NCI-H1694 treated with DMSO at 0.1 percent for 48 hours (cell line): Measurements from ENCODE around the gene CXCL11.
"Not testable (repeated sequence)": the region's sequence is repeated elsewhere in the genome, so short reads cannot be mapped to it uniquely, and the experiment has no call there.

ENCODE experiments used
- DNase-seq: peaks from one replicate; lab custom pipeline; 2025; lab: John Stamatoyannopoulos, UW

Gene CXCL11

DNA sequence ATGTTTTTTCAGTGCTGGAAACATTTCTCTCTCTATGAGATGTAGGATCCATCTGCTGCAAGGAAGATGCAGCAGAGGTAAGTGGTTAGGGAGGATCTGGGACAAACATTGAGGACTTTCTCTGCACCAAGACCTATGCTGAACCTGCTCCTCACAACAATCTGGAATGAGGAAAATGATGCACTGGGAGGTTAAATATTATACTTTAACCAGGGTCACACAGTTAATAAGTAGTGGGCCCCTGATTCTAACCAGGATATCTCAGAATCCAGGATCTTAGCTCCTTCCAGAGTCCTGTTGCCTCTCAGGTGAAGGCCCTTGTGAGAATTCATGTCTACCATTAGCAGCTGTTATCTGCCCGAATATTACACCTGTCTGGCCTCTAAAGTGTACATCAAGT lies 35.6 kb downstream of the CXCL11 start:
- no peak for DNase-seq

DNA sequence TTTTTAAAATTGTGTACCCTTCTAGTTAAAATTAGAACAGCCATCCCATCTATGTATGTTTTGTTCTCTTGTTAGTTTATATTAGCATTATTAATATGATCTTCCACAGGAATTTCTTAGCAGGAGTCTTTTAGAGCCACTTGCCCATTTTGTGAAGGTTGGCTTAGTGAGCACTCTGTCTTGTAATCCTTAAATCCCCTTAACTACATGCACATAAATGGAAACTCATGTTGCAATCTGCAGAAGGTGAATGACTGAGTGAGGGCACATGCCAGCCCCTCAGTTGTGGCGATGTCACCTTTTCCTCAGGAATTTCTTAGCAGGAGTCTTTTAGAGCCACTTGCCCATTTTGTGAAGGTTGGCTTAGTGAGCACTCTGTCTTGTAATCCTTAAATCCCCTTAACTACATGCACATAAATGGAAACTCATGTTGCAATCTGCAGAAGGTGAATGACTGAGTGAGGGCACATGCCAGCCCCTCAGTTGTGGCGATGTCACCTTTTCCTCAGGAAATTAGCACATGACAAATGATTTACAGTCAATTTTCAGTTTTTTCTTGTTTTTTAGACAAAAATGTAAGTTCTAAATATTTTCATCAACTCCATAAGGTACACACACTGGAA lies 37.2 kb downstream of the CXCL11 start:
- DNase-seq: not testable (repeated sequence)

DNA sequence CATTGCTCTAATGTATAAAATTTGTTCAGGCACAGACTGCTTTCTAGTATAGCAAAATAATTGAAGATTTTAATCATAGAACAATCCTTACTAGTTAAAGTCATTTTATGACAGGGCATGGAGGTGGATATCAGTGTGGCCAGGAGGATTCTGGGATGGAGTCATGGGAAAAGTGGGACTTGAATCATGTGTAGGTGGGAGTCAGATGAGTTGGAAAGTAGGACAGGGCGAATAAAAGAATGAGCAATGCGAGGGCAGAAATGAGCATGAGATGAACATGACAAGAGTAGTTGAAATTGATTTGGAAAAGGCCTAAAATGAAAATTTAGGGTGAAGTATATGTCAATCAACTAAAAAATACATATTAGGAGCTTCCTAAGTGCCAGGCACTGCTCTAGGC lies 37.9 kb downstream of the CXCL11 start:
- no peak for DNase-seq

DNA sequence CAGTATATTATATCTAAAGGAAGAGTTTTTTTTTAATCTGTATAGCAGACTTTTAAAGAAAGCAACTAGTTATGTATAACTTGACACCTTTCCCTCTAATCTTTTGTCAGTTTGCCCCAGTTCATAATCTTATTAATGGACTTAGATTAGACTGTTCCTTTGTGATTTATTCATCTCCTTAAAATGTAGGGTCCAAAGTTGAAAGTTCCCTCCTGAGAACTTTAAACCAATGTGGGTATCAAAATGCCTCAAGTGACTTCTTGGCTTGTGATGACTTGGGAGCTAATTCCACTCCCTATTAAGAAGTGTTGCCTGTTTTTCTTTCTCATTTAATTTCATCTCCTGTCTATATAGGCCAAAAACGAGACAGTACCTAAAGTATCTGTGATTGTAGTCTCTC lies 38.8 kb downstream of the CXCL11 start:
- no peak for DNase-seq

DNA sequence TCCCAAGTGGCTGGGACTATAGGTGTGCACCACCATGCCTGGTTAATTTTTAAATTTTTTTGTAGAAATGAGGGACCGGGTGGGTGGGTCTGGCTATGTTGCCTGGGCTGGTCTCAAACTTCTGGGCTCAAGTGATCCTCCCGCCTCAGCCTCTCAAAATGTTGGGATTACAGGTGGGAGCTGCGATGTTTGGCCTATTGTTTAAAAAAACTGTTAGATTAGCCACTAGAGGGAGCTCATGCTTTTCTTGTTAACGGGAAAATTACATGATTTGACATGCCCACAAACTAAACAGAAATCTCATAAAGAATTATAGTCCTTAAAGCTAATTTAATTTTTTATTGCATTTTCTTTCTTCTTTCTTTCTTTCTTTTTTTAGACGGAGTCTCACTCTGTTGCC lies 40.1 kb downstream of the CXCL11 start:
- DNase-seq: peak; percentile 48

DNA sequence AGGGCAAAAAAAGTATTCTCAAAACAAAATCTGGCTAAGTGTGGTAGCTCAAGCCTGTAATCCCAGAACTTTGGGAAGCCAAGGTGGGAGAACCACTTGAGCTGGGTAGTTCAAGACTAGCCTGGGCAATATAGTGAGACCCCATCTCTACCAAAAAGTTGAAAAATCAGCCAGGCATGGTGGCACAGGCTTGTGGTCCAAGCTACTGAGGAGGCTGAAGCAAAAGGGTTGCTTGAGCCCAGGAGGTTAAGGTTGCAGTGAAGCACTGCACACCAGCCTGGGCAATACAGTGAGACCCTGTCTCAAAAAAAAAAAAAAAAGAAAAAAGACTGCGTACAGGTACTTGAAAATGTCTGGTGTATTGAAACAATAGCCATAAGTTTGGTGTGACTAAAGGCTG lies 43.4 kb downstream of the CXCL11 start:
- no peak for DNase-seq

DNA sequence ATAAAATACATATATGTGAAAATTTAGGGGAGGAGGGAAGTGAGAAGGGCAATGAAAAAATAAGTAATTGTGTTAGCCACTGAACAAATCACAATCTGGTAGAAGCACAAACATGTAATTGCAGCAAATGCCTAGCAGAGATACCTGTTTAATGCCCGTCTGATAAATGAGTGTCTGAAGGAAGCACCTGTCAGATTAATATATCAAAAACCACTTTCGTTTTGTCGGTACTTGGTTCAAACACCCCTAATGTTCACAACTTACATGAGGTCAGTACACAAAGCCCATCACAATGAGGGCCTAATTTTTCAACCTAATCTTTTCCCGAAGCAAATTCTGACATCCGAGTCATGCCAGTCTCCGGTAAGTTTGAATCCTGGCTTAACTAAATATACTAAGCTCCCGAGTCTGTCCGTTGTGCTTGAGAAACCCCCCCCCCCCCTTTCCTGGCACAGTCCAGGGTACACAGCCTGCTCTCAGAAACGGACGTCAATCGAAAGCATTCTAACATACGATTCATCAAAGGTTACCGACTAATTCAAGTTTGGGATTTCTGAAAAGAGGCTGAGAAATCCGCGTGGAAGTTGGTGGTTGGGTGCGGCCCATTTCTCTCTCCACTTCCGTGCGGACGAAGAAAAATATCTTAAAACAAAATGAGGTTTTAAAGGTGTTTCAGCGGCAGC lies 45.9 kb downstream of the CXCL11 start:
- DNase-seq: no peak

- no peak for DNase-seq
Observed at GRCh38 chr4:75985116-75985515, 50.8 kb downstream of the CXCL11 start.
